C4-2B (cell line): ENCODE data around the gene ZNF576.

Source experiments
- ZFX ChIP-seq: fragments of 450-650 bp; IDR thresholded peaks from 2 replicates; pipeline ENCODE4 v1.6.1; 2017
- TF ChIP-seq, protein P1 (sequence below): fragments of 450-650 bp; conservative IDR thresholded peaks from 2 replicates; pipeline ENCODE4 v1.5.1; 2017; ENCODE audit warnings: mild to moderate bottlenecking

DNA sequence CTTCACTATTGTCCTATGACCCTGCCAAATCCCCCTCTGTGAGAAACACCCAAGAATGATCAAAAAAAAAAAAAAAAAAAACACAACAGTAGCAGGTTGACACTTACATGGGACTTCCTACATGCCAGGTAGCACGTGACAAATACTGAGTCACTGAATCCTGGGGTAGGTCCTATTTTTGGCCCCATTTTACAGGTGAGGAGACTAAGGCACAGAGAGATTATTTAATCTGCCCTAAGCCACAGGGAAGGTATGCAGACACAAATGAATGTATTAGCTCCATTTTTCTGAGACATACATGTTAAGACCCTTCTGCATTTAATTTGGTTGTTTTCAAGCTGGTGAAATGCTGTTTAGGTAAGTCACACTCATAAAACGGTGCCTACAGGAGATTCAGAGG is 47.7 kb upstream of the ZNF576 start:
- TF ChIP-seq, protein P1, sequence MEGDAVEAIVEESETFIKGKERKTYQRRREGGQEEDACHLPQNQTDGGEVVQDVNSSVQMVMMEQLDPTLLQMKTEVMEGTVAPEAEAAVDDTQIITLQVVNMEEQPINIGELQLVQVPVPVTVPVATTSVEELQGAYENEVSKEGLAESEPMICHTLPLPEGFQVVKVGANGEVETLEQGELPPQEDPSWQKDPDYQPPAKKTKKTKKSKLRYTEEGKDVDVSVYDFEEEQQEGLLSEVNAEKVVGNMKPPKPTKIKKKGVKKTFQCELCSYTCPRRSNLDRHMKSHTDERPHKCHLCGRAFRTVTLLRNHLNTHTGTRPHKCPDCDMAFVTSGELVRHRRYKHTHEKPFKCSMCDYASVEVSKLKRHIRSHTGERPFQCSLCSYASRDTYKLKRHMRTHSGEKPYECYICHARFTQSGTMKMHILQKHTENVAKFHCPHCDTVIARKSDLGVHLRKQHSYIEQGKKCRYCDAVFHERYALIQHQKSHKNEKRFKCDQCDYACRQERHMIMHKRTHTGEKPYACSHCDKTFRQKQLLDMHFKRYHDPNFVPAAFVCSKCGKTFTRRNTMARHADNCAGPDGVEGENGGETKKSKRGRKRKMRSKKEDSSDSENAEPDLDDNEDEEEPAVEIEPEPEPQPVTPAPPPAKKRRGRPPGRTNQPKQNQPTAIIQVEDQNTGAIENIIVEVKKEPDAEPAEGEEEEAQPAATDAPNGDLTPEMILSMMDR: no peak
- TF ChIP-seq ZFX: no peak
